HG03135 (cell line): ENCODE results near the gene DUOX2.
"Not testable (repeated sequence)": the region's sequence is repeated elsewhere in the genome, so short reads cannot be mapped to it uniquely, and the experiment has no call there.

Experiments
- ATAC-seq: cut with Tn5 transposase; IDR thresholded peaks from one replicate; pipeline ENCODE4 v1.9.1; 2021; ENCODE audit warnings: mild to moderate bottlenecking, moderate library complexity; ENCODE audit not compliant: unreplicated experiment

DUOX2 gene

DNA sequence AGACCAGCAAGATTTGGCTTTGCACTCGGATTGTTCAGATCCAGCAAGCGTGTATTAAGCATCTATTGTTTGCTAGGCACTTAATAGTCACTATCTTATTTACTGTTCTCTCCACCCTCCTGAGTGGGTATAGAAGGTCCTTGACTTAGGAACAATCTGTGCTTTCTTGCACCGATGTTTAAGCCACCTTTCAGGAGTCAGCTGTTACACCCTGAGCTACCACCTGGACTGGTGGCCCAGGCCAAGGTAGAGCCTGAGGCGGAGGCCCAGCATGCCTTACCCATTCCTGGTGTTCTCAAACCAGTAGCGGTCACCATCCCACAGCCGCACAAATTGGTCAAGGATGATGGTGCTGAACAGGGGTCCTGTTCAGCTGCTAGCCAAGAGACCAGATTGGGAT is 25.8 kb upstream of the DUOX2 start:
- no peak for ATAC-seq

DNA sequence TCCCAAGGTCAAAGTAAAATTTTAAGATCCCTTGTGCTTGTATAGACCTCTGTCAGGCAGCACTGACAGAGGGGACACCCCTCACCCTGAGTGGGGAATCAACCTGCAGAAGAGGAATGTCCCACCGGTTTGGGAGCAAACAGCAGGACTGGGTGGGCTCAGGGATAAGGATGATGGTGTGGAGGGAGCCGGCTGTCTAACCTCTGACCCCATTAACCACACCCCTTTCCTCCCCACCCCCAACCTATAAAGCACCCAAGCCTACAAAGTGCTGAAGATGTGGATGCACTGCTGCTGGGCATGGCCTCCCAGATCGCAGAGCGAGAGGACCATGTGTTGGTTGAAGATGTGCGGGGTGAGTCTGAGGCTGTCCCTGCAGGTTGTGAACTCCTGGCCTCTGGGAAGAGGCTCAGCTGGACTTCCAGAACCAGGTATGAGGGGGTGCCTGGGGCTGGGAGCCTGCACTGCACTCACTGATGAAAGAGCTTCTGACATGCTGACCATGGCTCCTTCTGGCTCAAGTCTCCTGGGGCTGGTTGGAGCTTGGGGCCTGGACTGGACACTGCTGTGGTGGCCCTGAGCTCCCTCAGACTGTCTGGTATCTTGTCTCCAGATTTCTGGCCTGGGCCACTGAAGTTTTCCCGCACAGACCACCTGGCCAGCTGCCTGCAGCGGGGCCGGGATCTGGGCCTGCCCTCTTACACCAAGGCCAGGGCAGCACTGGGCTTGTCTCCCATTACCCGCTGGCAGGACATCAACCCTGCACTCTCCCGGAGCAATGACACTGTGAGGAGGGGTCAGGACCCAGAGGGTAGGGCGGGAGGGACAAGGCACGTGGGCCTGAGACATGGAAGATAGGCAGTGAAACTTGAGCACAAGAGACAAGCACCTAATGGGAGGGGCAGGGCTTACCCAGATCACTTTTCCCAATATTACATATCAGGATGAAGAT is 25.1 kb upstream of the DUOX2 start:
- no peak for ATAC-seq

DNA sequence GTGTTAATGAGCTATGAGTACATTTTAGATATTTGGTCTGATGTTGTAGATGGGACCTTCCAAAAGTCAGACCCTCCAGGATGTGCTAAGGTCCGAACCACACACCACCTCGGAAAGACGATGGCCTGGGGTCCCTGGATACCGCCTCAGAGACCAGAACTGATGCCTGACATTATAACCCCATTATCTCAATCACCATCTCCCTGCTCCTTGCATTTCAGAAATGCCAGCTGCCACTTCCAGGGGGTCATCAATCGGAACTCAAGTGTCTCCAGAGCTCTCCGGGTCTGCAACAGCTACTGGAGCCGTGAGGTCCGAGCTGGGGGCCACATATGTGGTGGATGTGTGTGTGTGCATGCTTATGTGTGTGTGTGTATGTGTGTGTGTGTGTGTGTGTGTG is 23.7 kb upstream of the DUOX2 start:
- no peak for ATAC-seq

DNA sequence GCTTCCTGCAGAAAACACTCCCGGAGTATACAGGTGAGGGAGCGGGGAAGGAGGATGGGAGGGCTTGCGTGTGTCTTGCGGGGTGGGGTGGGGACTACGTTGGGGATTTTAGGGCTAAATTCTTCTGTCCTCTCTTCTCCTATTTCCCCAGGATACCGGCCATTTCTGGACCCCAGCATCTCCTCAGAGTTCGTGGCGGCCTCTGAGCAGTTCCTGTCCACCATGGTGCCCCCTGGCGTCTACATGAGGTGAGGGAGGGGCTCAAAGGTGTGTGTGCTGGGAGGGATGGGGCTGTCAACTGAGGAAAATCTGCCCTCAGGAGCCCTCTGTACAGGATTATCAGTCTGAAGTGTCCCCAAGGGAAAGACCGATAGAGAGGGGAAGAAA is 22.4 kb upstream of the DUOX2 start:
- no peak for ATAC-seq

DNA sequence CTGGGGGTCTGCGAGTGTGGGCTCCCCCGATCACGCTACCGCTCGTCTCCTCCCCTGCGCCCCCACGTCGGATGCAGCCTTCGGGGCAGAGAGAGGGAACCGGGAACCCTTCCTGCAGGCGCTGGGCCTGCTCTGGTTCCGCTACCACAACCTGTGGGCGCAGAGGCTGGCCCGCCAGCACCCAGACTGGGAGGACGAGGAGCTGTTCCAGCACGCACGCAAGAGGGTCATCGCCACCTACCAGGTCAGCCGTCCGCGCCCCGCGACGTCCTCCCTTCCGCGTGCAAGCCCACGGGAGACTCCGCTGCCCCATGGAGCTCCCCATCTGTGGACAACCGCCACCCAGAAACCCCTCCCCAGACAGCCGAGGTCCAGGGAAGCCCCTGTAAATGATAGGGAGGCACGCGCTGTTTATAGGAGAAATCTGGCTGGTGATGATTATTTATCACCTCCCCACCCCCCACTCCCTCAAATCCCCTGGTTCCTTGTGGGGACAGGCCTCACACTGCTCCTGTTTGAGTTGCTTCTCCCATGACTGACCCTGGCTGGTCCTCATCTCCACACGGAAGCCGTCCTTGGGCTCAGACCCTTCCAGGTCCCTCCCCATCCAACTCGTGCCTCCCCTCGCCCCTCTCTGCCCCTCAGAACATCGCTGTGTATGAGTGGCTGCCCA is 21.9 kb upstream of the DUOX2 start:
- ATAC-seq = not testable (repeated sequence)

DNA sequence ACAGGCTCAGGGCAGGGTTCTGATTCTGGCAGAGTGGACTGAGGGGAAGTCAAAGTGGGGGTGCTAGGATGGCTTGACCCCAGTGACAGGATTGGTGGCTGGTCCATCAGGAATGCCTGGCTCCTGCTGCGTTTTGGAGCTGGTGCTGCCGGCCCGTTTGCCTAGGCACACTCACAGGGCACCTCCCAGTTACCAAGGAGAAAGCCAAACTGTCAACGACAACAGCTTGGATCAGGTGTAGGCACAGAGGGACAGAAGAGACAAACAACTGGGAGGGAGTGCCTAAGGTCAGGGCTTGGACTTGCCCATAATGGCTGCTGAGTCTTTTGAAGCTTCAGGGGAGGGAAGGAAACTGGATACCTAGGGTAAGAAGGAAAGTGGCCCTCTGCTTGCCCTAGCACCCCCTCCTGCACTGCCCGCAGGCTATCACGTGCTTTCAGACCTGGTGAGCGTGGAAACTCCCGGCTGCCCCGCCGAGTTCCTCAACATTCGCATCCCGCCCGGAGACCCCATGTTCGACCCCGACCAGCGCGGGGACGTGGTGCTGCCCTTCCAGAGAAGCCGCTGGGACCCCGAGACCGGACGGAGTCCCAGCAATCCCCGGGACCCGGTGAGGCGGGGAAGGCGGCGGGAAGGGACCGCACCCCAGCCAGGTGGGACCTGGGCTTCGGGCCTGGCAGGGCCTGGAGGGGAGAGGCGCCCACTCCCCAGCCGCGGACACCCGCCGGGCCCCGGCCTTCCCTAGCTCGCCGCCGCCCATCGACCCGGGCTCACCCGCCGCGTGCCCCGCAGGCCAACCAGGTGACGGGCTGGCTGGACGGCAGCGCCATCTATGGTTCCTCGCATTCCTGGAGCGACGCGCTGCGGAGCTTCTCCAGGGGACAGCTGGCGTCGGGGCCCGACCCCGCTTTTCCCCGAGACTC is 21.0 kb upstream of the DUOX2 start:
- ATAC-seq = no peak

DNA sequence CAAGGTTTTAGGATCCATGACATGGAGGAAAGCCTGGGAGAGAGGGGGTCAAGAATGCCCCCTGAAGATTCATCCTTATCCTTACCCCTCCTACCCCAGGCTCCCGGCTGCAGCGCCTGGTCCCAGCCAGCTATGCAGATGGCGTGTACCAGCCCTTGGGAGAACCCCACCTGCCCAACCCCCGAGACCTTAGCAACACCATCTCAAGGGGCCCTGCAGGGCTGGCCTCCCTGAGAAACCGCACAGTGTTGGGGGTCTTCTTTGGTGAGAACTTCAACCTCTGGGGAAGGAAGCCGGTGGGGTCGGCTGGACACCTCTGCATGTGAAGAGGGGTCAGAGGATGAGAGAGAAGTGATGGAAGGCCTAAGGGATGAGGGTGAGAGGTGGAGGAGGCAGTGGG is 20.1 kb upstream of the DUOX2 start:
- no peak for ATAC-seq

DNA sequence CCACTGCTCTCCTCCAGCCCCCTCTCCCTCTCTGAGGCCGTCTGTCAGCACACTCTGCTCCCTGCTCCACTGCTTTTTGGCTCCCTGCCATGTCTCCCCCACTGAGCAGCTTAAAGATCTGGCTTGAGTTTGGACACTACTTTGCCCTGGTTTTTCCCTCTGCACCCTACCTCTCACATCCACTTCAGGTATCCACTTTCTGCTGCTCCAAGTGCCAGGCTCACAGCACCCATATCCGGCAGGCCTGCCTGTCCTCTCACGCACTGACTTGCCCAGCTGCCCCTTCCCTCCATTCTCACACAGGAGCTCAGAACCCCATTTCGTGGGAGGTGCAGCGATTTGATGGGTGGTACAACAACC is 19.6 kb upstream of the DUOX2 start:
- ATAC-seq = no peak

DNA sequence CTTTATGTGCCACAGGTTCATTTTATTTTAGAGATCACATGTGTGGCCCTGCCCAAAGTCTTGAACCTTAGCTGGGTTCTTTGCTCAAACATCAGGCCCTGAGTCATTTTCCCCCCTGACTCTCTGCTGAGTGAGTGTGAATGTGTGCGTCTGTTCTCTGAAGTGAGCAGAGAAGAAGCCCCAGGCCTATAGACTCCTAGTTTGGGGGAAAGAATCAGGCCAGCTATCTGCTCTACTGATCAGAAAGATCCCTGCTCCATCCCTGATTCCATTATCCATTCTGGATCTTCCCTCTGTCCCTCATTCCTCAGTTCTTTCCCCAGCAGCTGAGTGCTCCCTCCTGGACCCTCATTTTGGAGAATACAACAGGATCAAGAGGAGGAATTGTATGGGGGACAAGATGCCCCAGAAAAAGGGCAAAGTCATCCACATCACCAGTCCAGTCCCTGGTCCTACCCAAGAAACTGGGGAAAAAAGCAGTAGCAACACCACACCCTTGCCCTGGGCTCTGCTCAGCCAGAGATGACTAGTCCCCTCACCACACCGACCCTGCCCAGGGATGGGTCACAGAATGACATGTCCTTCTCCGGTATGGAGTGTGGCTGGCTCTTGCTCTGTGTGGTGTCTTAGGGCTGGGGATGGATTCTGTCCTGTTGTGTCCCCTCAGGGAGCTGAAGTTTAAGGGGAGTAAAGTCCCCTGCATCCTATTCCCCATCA is 19.0 kb upstream of the DUOX2 start:
- ATAC-seq = no peak

DNA sequence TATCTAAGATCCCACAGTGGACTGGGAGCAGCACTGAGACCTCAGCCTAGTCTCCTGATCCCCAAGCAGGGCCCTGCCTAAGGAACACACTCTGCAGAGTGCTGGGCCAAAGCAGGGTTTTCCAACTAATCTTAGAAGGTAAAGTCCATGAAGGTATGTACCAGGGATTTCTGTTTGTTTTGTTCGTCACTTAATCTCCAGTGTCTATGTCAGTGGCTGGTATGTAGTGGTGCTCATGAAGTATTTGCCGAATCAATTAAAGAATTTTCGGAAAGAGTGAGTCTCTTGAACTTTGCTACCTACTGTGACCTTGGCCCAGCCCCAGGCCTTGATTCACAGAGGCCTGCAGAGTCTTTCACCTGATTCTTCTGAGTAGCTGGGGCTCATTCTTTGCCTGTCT is 17.5 kb upstream of the DUOX2 start:
- no peak for ATAC-seq

DNA sequence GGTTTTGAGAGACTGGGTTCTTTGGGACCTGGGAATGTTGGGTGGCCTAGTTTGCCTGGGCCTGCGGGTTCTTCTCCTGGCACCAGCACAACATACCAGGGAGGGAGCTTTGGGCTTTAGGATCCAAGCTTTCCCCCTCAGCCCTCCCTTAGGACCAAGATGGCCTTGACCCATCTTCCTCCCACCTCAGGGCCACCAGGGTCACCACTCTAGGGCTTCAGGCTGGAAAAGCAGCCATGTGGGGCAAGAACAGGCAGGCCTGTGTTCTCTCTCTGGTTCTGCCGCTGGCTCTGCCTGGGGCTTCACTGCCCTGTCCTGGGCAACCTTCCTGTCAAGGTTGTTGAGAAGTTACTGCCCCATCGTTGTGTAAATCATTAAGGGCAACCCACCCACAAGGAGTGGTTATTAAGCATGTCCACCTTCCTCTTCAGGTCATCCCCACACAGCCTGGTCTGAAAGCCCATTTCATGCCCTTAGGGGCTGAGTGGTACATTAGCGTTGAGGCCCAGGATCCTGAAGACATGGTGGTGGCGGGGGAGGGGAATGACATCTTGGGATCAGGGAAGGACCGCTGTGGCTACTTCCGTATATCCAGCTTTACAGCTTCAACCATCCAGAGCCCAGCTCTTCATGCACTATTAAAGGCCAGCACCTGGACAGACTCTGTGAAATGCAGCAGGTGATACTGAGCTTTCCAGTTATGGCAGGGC is 16.5 kb upstream of the DUOX2 start:
- no peak for ATAC-seq

DNA sequence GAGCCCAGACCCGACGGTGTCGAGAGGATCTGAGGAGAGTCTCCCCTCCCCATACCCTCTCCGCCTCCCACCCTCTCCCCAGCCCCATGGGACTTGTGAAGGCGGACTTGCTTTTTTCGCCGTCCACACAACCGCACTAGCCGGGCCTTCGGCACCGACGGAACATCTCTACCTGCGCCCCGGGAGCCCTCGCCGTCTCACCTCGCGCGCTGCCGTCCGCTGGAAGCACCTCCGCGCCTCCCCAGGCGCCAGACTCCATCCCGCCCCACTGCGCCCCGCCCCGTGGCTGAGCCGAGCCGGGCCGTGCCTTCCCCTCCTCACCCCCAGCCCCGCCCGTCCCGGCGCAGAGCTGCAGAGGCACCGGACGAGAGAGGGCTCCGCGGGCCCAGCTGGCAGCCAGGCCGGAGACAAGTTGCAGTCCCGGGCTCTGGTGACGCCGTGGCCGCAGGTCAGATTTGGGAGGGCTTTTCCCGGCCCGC is 15.7 kb upstream of the DUOX2 start, which contains the start of the genes DUOX1 and DUOXA1:
Gene DUOX1 (plus strand): TSS at position 344 of the 479 bp plus-strand sequence. CDS start 1,973 bp downstream, outside the sequence.
Gene DUOXA1 (minus strand): TSS at position 229 of the 479 bp plus-strand sequence. CDS start 6,865 bp downstream, outside the sequence.
- no peak for ATAC-seq

DNA sequence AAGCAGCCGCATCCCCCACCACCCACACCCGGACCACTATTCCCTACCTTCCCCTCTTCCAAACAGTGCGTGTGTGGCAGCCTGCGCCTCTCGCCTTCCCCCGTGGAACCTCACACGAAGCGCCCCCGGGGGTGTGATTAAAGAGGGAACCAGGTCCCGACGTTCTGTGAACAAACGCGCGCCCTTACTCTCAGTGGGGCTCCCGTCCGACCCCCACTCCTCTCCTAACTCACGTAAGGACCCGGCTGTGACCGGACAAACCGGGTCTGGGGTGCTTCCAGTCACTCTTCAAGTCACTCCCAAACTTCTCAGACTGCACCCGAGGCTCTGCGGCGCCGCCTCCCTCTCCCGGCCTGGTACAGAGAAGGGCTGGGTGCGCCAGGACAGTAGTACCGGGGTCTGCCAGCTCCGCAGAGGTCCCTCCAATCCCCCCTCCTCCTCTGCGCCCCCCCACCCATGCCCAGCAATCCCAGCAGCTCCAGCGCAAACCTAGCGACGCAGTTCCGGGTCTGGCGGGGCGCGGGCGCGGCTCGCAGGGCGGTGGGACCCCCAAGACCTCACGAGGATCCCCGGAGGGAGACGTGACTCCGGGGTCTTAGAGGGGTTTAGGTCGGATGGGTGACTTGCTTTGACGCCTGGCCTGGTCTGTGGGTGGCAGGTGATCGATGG is 15.1 kb upstream of the DUOX2 start:
- no peak for ATAC-seq

DNA sequence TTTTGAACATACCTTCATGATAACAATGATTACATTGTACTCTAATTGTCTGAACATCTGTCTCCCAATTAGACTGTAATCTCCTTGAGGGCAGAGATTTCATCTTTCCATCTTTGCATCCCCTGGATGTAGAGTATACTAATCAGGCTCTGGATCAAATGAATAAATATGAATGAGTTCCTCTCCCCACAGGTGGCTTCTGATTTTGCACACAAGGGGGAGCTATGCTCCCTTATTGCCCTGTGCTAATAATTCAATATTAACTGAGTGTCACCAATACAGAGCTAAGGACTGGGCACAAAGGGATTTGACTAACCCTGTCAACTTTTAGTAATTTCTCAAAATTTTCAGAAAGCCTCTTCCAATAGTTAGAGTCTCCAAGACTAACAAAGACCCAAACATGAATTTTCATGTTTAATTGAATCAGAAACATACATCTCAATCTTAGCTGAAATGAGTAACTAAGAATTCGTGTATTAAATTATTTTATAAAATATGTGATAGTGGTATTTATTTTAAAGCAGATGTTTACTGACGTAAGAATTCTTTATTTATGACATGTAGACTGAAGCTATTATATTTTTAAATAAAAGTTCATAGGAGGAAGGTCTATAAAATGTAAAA is 12.7 kb upstream of the DUOX2 start:
- ATAC-seq = no peak

DNA sequence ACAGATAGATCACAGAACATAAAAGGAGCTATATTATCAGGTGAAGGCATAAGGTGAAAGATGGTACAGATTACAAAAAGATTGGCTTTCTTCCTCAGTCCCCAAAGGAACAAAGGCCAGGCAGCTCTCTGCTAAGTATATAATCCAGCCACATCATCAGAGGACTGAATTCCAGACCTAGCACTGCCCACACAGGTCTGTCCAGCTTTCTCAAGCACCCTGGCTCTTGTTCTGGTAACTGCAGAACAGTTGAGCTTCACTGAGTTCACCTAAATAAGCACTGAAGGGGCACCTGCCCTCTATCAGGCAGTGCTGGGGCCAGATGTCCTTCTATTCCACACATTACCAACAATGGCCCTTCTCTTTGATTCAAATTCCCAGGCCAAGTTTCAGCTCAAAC is 9.4 kb upstream of the DUOX2 start:
- ATAC-seq = no peak

DNA sequence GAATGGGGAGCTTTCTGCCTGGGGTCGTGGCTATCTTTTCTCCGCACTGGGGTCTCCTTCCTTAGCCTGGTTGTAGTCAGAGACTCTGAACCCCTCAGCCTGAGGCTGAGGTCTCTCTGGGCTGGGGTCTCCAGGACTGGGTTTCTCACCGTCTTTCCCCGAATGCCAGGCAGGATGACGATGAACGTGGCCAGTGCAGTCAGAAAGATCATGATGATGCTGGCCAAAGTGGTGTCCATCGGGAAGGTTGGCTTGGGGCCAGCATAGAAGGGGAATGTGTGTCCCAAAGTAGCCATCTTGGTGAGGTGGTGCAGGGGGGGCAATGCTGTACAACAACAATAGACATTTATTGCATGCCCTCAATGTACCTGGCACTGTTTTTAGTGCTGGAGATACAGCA is 8.7 kb upstream of the DUOX2 start:
- ATAC-seq = no peak

DNA sequence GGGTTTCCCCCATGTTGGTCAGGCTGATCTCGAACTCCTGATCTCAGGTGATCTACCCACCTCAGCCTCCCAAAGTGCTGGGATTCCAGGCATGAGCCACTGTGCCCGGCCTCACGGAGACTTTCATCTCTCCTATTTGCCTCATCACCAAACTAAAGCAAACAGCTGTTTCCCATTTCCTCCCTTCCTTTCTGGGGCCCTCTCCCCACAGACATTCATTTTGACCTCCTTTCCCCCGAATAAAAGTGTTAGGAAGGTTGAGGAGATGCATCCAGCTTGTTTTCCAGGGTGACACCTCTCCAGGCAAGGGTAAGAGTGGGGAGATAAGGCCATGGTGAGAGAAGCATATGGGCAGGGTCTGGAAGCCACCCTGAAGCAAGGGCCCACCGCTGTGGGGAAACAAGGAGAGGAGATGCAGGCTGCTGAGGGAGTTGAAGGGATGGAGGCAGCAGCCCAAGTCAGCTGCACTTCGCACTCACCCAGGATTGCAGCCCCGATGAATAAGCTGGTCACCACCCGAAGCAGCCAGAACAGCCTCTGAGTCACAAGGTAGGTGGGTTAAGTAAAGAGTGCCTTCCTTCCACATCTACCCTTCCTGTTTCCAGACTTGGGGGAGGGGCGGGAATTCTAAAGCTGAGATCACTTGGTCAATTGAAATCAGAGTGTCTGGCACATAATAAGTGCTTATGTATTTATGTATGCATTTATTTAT is 7.9 kb upstream of the DUOX2 start:
- ATAC-seq = no peak

DNA sequence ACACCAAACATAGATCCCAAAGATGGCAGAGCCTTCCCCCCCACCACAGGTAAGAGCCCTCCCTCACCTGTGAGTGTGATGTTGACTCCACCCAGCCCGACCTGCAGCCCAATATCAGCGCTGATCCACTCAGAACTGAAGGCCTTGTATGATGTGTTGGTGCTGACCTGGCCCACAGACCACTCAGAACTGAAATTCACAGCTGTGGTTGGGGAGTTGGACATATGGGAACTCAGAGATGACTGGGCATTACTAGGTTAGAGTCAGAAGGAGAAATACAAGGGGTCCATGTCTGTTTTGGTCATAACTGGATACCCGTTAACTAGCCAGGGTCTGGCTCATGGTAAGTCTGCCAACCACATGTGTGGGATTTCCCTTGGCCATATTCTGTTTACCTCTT is 7.0 kb upstream of the DUOX2 start:
- no peak for ATAC-seq
